GDM1 (cell line): Measurements from ENCODE around the gene CLINT1.

ENCODE experiments used
- DNase-seq: peaks from one replicate; lab custom pipeline; 2025; lab: John Stamatoyannopoulos, UW

The CLINT1 gene

GRCh38 chr5:157758706-157759105 lies 100.2 kb downstream of the CLINT1 start:
- DNase-seq: no peak

GRCh38 chr5:157756122-157756521 lies 102.8 kb downstream of the CLINT1 start:
- no peak for DNase-seq

- DNase-seq: no peak
Measured at GRCh38 chr5:157750320-157750719, 108.6 kb downstream of the CLINT1 start.

GRCh38 chr5:157749462-157749799 lies 109.5 kb downstream of the CLINT1 start:
- DNase-seq: no peak

GRCh38 chr5:157748760-157749461 lies 110.0 kb downstream of the CLINT1 start:
- DNase-seq: no peak

- DNase-seq: no peak
Measured at GRCh38 chr5:157747766-157748700, 110.9 kb downstream of the CLINT1 start.

GRCh38 chr5:157747173-157747740 lies 111.7 kb downstream of the CLINT1 start:
- DNase-seq: no peak

- DNase-seq: no peak
Measured at GRCh38 chr5:157745041-157745456, 113.9 kb downstream of the CLINT1 start.

- no peak for DNase-seq
Measured at GRCh38 chr5:157744051-157745011, 114.6 kb downstream of the CLINT1 start.

- DNase-seq: peak; percentile 81
Measured at GRCh38 chr5:157743163-157744050, 115.5 kb downstream of the CLINT1 start, which contains the start of gene LSM11. TSS of gene LSM11 (plus strand) at chr5:157743712. CDS start at chr5:157743751, 39 bp downstream.

GRCh38 chr5:157741131-157741530 lies 117.8 kb downstream of the CLINT1 start:
- DNase-seq: no peak

GRCh38 chr5:157740229-157740610 lies 118.7 kb downstream of the CLINT1 start:
- DNase-seq: no peak

- no peak for DNase-seq
Measured at GRCh38 chr5:157739388-157740228, 119.3 kb downstream of the CLINT1 start.

- no peak for DNase-seq
Measured at GRCh38 chr5:157735991-157736390, 123.0 kb downstream of the CLINT1 start.
